SU-DHL-6 (cell line): ENCODE measurements around the gene PYCARD.

Experiments used
- H2AFZ ChIP-seq: fragments of 200-600 bp; sonication (generic); 2 replicates; pipeline ENCODE4 v1.6.1; 2014; ENCODE audit warnings: low read depth, mild to moderate bottlenecking, moderate library complexity, mixed read lengths, antibody characterized with exemption, low read length; ENCODE audit not compliant: severe bottlenecking
- H3F3A ChIP-seq: fragments of 200-600 bp; shearing (Covaris generic); 2 replicates; pipeline ENCODE4 v1.6.0; 2016; ENCODE audit warnings: antibody characterized with exemption, mild to moderate bottlenecking; ENCODE audit not compliant: insufficient read depth
- H3K27ac ChIP-seq: fragments of 200-600 bp; sonication (generic); 2 replicates; pipeline ENCODE4 v1.5.1; 2016; ENCODE audit warnings: low read depth, mild to moderate bottlenecking, low read length, moderate library complexity, mixed read lengths
- H3K27me3 ChIP-seq: fragments of 200-600 bp; sonication (generic), shearing (Covaris generic); 2 replicates; pipeline ENCODE4 v1.6.0; 2014; ENCODE audit warnings: mild to moderate bottlenecking, low read length
- H3K36me3 ChIP-seq: fragments of 200-600 bp; sonication (generic); 2 replicates; pipeline ENCODE4 v1.6.1; 2014; ENCODE audit warnings: mild to moderate bottlenecking, low read length, mixed read lengths
- H3K4me2 ChIP-seq: fragments of 300-600, 200-600 bp; shearing (Covaris generic), sonication (generic); 2 replicates; pipeline ENCODE4 v1.6.0; 2014; ENCODE audit warnings: low read length, low read depth, mild to moderate bottlenecking; ENCODE audit not compliant: poor library complexity, severe bottlenecking
- H3K4me3 ChIP-seq: fragments of 200-600 bp; sonication (generic); 2 replicates; pipeline ENCODE4 v1.5.1; 2014; ENCODE audit warnings: antibody characterized with exemption, low read length, mild to moderate bottlenecking, mixed read lengths; ENCODE audit not compliant: insufficient read depth, poor library complexity, severe bottlenecking
- H3K79me2 ChIP-seq: fragments of 200-600 bp; sonication (generic); 2 replicates; pipeline ENCODE4 v1.6.1; 2014; ENCODE audit warnings: mild to moderate bottlenecking, low read length, moderate library complexity; ENCODE audit not compliant: insufficient read depth
- H3K9ac ChIP-seq: fragments of 200-600 bp; sonication (generic); 2 replicates; pipeline ENCODE4 v1.7.0; 2014; ENCODE audit warnings: mild to moderate bottlenecking, low read length
- H3K9me2 ChIP-seq: fragments of 200-600 bp; sonication (generic); replicated peaks from 2 replicates; pipeline ENCODE4 v1.6.1; 2014; ENCODE audit warnings: low read length; ENCODE audit not compliant: insufficient read depth
- H3K9me3 ChIP-seq: fragments of 200-600 bp; sonication (generic); 2 replicates; pipeline ENCODE4 v1.6.1; 2014; ENCODE audit warnings: low read length, mixed read lengths; ENCODE audit not compliant: insufficient read depth
- H4K20me1 ChIP-seq: fragments of 200-600 bp; sonication (generic); 2 replicates; pipeline ENCODE4 v1.6.1; 2014; ENCODE audit warnings: low read depth, mild to moderate bottlenecking, antibody characterized with exemption, low read length, moderate library complexity, mixed read lengths
- EZH2phosphoT487 ChIP-seq: fragments of 200-600 bp; sonication (generic), shearing (Covaris generic); conservative IDR thresholded peaks from 2 replicates; pipeline ENCODE4 v1.6.1; 2018; ENCODE audit warnings: mild to moderate bottlenecking, antibody characterized with exemption, low read length, moderate library complexity, mixed read lengths
- TF ChIP-seq, protein P1 (sequence below): fragments of 200-600 bp; sonication (generic); IDR thresholded peaks from one replicate; pipeline ENCODE4 v1.5.1; 2017; ENCODE audit warnings: antibody characterized with exemption, mild to moderate bottlenecking, low read length, moderate library complexity; ENCODE audit not compliant: insufficient read depth, poor library complexity, severe bottlenecking

The PYCARD gene

DNA sequence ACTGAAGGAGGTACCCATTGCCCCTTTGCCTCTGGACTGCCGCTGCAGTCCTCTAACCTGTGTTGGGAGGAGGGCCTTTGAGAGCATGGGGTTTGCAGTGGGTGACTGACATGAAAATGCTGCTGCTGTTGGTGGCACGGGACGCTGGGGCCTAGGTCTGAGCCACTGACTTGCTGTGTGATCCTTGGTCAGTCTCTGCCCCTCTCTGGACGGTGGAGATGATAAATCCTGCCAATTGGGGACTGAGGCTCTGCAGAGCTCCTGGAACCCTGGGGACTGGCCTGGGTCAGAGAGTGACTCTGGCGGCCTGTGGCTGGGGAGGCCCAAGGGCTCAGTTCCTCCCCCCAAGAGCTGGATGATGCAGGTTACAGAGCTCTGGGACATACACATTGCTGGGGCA lies 20.5 kb upstream of the PYCARD start:
- TF ChIP-seq, protein P1, sequence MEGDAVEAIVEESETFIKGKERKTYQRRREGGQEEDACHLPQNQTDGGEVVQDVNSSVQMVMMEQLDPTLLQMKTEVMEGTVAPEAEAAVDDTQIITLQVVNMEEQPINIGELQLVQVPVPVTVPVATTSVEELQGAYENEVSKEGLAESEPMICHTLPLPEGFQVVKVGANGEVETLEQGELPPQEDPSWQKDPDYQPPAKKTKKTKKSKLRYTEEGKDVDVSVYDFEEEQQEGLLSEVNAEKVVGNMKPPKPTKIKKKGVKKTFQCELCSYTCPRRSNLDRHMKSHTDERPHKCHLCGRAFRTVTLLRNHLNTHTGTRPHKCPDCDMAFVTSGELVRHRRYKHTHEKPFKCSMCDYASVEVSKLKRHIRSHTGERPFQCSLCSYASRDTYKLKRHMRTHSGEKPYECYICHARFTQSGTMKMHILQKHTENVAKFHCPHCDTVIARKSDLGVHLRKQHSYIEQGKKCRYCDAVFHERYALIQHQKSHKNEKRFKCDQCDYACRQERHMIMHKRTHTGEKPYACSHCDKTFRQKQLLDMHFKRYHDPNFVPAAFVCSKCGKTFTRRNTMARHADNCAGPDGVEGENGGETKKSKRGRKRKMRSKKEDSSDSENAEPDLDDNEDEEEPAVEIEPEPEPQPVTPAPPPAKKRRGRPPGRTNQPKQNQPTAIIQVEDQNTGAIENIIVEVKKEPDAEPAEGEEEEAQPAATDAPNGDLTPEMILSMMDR, result no peak
- TF ChIP-seq EZH2phosphoT487, result no peak
- Histone ChIP-seq H3K79me2 (no peaks in the 10 kb centered on the region), H3K9me3 (no peaks in the 10 kb centered on the region), H3K4me3 (no peak overlapping the region), H3K9me2 (no peaks in the 10 kb centered on the region), H3K27ac (no peak overlapping the region), H3K9ac (no peak overlapping the region), H3K36me3 (no peaks in the 10 kb centered on the region), H3K4me2 (no peak overlapping the region), H3K27me3 (no peaks in the 10 kb centered on the region), H3F3A (no peaks in the 10 kb centered on the region), H4K20me1 (no peaks in the 10 kb centered on the region), H2AFZ (no peak overlapping the region)

GRCh38 chr16:31221357-31222160 lies 19.0 kb upstream of the PYCARD start:
- H3F3A ChIP-seq, result no peaks in the 10 kb centered on the region
- TF ChIP-seq, protein P1, result no peak
- TF ChIP-seq EZH2phosphoT487, result no peak
- no peak overlapping the region for H3K4me3 ChIP-seq
- no peak overlapping the region for H3K9ac ChIP-seq
- H3K36me3 ChIP-seq, result no peaks in the 10 kb centered on the region
- H3K4me2 ChIP-seq, result no peak overlapping the region
- no peak overlapping the region for H2AFZ ChIP-seq
- no peaks in the 10 kb centered on the region for H3K9me3 ChIP-seq
- no peaks in the 10 kb centered on the region for H3K79me2 ChIP-seq
- H4K20me1 ChIP-seq, result no peaks in the 10 kb centered on the region
- H3K27me3 ChIP-seq, result no peaks in the 10 kb centered on the region
- no peaks in the 10 kb centered on the region for H3K9me2 ChIP-seq
- H3K27ac ChIP-seq, result no peak overlapping the region

- Histone ChIP-seq H3K4me3 (no peak overlapping the region), H3K27ac (no peak overlapping the region), H3K9me2 (no peaks in the 10 kb centered on the region), H3K9ac (no peak overlapping the region), H3K27me3 (no peaks in the 10 kb centered on the region), H3K9me3 (no peaks in the 10 kb centered on the region), H3F3A (no peaks in the 10 kb centered on the region), H2AFZ (no peak overlapping the region), H3K36me3 (no peaks in the 10 kb centered on the region), H3K79me2 (no peaks in the 10 kb centered on the region), H3K4me2 (no peak overlapping the region), H4K20me1 (no peaks in the 10 kb centered on the region)
- TF ChIP-seq, protein P1, result no peak
- no peak for TF ChIP-seq EZH2phosphoT487
Measured at GRCh38 chr16:31219154-31219741, 16.7 kb upstream of the PYCARD start.
